ENCODE measurements around the gene CPNE9. TPM values are rescaled to one million over a fixed set of nuclear protein-coding genes. Genes with fewer than 3 reads are reported as not detected.
A peak's percentile ranks its signal among the peaks of the same experiment; 100 is the strongest.

CPNE9 gene
- total RNA-seq, 1 experiment from 2014 or later: not detected

- DNase-seq (ENCODE audit: low read depth): peak; percentile 85
Measured at GRCh38 chr3:9715764-9716437, 12.3 kb downstream of the CPNE9 start.

- no peak for DNase-seq (ENCODE audit: low read depth)
Measured at GRCh38 chr3:9716801-9717555, 13.3 kb downstream of the CPNE9 start.

- DNase-seq (ENCODE audit: low read depth): no peak
Measured at GRCh38 chr3:9717563-9717962, 13.9 kb downstream of the CPNE9 start.

- no peak for DNase-seq (ENCODE audit: low read depth)
Measured at GRCh38 chr3:9718118-9718517, 14.5 kb downstream of the CPNE9 start.

DNA sequence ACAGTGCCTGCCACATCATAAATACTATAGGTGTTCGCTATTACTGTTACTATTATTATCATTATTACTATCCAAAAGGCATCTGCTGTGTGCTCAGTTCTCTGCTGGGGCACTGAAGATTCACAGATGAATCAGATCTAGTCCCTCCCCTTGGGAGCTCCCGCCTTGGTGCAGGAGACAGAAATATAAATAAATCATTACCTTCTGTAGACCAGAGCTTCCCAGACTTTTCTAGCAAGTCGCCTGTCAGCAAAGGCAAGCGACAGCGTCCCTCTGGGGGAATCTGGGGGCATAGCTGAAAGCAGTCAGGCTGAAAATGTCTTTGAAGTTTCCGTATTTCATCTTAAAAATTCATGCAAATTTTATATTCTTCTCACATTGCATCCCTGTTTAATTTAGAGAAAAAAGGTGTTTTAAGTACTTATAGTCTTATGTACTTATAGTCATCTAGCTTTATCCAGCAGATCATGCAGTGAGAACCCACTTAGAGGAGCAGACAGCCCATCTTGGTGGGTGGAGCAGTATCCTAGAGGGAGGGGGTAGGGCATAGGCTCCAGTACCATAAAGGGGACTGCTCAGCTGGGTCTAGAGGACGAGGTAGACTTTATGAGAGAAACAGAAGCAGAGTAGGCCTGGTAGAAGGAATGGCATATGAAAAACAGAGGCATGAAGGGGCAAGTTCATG is 17.5 kb downstream of the CPNE9 start:
- DNase-seq (ENCODE audit: low read depth): no peak

DNA sequence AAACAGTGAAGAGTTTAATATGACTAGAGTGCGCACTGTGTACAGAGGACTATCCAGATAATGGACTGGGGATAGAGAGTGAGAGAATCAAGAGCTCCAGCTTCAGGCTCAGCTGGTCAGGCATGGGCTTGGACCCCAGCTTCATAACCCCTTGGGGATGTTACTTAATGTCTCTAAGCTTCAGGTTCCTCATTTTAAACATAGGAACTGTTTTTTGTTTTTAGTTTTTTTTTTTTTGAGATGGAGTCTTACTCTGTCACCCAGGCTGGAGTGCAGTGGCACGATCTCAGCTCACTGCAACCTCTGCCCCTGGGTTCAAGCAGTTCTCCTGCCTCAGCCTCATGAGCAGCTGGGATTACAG is 18.0 kb downstream of the CPNE9 start:
- DNase-seq (ENCODE audit: low read depth): no peak

- no peak for DNase-seq (ENCODE audit: low read depth)
Measured at GRCh38 chr3:9725775-9726515, 22.3 kb downstream of the CPNE9 start.

DNA sequence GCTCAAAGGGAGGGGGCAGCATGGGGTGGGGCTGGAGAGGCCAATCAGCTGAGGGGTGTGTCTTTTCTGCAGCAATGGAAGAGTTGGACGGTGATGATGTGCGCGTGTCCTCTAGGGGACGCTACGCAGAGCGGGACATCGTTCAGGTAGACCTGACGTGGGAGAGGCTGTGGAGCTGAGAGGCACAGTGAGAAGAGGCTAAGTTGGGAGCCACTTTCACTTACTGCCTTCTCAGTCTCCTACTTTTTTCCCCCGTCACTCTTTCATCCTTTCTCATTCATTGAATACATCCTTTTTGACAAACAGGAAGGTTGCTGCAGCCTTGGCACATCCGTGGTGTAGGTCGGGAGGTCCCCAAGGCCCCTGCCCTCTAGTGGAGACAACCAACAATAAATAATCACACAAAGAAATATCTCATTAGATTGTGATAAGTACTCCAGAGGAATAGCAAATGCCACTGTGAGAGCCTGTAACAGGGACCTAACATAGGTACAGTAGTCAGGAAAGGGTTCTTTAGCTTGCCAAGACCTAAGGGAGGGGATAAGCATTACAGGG is 23.5 kb downstream of the CPNE9 start:
- DNase-seq (ENCODE audit: low read depth): peak; percentile 25

- DNase-seq (ENCODE audit: low read depth): no peak
Measured at GRCh38 chr3:9727743-9728142, 24.1 kb downstream of the CPNE9 start.

GRCh38 chr3:9729419-9729818 is 25.8 kb downstream of the CPNE9 start:
- no peak for DNase-seq (ENCODE audit: low read depth)

DNA sequence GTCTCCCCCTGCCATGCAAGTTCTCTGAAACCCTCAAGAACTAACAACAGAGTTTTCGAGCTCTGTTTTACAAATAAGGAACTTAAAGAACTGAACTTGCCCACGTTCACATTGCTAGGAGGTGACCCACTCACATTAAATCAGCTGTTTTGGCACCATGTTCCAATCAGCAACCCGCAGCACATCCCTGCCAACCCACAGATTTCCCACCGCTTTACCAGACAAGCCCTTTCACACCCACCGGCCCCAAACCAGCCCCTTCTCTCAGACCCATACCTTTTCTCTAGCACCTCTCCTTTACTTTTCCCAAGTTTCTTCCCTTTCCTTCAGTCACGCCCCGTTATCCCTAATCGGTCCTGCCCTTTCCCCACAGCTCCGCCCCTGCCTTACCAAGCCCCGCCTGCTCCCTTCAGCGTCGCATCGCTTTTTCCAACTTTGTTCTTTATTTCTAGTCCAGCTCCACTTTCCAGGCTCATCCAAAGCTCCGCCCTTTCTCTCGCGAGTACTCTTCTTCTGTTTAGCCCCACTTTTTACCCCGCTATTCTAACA is 27.1 kb downstream of the CPNE9 start:
- no peak for DNase-seq (ENCODE audit: low read depth)

- DNase-seq (ENCODE audit: low read depth): peak; percentile 99
Measured at GRCh38 chr3:9731206-9732079, 27.8 kb downstream of the CPNE9 start, which contains the start of gene BRPF1. TSS of gene BRPF1 (plus strand) at chr3:9731735. CDS start at chr3:9734141, 2,406 bp downstream.

GRCh38 chr3:9732080-9732739 is 28.6 kb downstream of the CPNE9 start:
- DNase-seq (ENCODE audit: low read depth): no peak

GRCh38 chr3:9732740-9733115 is 29.1 kb downstream of the CPNE9 start:
- DNase-seq (ENCODE audit: low read depth): no peak

- no peak for DNase-seq (ENCODE audit: low read depth)
Measured at GRCh38 chr3:9736831-9737230, 33.2 kb downstream of the CPNE9 start.

- no peak for DNase-seq (ENCODE audit: low read depth)
Measured at GRCh38 chr3:9739181-9739580, 35.5 kb downstream of the CPNE9 start.

DNA sequence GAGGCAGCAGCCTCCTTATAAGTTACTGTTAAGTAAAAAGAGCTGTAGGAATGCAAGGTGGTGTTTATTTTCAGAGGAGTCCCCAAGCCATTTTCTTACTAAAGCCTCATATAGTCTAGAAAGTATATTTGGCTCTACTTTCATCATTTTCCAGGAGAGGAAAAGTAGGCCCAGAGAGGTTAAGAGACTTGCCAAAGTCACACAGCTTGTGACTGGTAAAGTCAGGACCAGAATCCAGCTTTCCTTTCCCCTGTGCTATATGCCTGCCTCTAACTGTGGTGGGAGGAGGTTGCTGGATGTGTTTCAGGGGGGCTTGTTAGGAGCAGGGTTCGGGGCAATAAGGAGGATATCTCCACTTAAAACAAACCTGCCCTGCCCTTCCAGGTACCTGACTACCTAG is 38.9 kb downstream of the CPNE9 start:
- DNase-seq (ENCODE audit: low read depth): no peak

GRCh38 chr3:9743548-9743947 is 39.9 kb downstream of the CPNE9 start:
- DNase-seq (ENCODE audit: low read depth): no peak

- no peak for DNase-seq (ENCODE audit: low read depth)
Measured at GRCh38 chr3:9744162-9744561, 40.5 kb downstream of the CPNE9 start.

DNA sequence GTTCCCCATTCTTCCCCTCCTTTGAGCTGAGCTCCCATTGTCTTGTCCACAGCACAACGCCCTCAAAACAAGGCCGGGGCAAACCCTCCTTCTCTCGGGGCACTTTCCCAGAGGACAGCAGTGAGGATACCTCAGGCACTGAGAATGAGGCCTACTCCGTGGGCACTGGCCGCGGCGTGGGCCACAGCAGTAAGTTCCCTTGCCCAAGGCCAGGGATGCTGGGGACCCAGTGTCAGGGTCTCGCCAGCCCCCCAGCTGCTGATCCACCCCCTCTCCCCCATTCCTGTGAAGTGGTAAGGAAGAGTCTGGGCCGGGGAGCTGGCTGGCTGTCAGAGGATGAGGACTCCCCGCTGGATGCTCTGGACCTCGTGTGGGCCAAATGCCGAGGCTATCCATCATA is 41.9 kb downstream of the CPNE9 start:
- DNase-seq (ENCODE audit: low read depth): no peak
